Osteocyte (in vitro differentiated cells): ENCODE data around the gene CEP85L. TPM values are rescaled to one million over a fixed set of nuclear protein-coding genes. Genes with fewer than 3 reads are reported as not detected.

ENCODE experiments used
- DNase-seq: peaks from one replicate; pipeline ENCODE4 v3.0.0; 2021; ENCODE audit warnings: mixed read lengths; ENCODE audit not compliant: unreplicated experiment; ENCODE audit errors: extremely low spot score
- H3K27ac Mint-ChIP-seq: one replicate; pipeline ENCODE4 v1.8.0; 2021; ENCODE audit warnings: mild to moderate bottlenecking, mixed read lengths; ENCODE audit not compliant: unreplicated experiment
- H3K27me3 Mint-ChIP-seq: one replicate; pipeline ENCODE4 v1.8.0; 2021; ENCODE audit warnings: mixed read lengths; ENCODE audit not compliant: unreplicated experiment
- H3K36me3 Mint-ChIP-seq: one replicate; pipeline ENCODE4 v1.8.0; 2021; ENCODE audit warnings: mixed read lengths; ENCODE audit not compliant: unreplicated experiment
- H3K4me1 Mint-ChIP-seq: one replicate; pipeline ENCODE4 v1.8.0; 2021; ENCODE audit warnings: mixed read lengths; ENCODE audit not compliant: unreplicated experiment
- H3K4me3 Mint-ChIP-seq: one replicate; pipeline ENCODE4 v1.8.0; 2021; ENCODE audit warnings: mild to moderate bottlenecking, moderate library complexity, mixed read lengths; ENCODE audit not compliant: unreplicated experiment
- H3K9me3 Mint-ChIP-seq: one replicate; pipeline ENCODE4 v1.8.0; 2021; ENCODE audit warnings: mixed read lengths; ENCODE audit not compliant: unreplicated experiment
- CTCF ChIP-seq: fragments of 200-600 bp; sonication (generic); IDR thresholded peaks from 2 replicates; pipeline ENCODE4 v1.5.0; 2021; ENCODE audit warnings: antibody characterized with exemption, mild to moderate bottlenecking, moderate library complexity
- long read RNA-seq: library from polyadenylated mRNA; unstranded; transcript quantifications from one replicate; pipeline ENCODE4 v2.0.0, GENCODE V29; 2021
- total RNA-seq: library from RNA; stranded (reverse); gene quantifications from 2 replicates; pipeline ENCODE4 v1.2.1, GENCODE V29; 2021

CEP85L gene
- 10.4 and 10.6 TPM in 2 replicates for total RNA-seq
- long read RNA-seq, full-length matches to known transcripts = 6 of 34 reads
- long read RNA-seq, partial matches to known transcripts = 23 of 34 reads
- long read RNA-seq, other reads (novel, unspliced or antisense) = 5 of 34 reads

- Mint-ChIP-seq H3K36me3 (no peaks in the 10 kb centered on the region), H3K27me3 (peaks cover 4% of the 10 kb centered on the region)
Observed at GRCh38 chr6:118651282-118652050, at the start of gene CEP85L. CEP85L (minus strand) TSS chr6:118651591; CDS start chr6:118651269, 322 bp downstream.

GRCh38 chr6:118700531-118700930 lies 49.1 kb upstream of the CEP85L start:
- TF ChIP-seq CTCF = no peak
- no peaks in the 10 kb centered on the region for H3K27me3 Mint-ChIP-seq
- H3K27ac Mint-ChIP-seq = no peak overlapping the region
- no peak overlapping the region for H3K4me3 Mint-ChIP-seq
- no peak for DNase-seq
- no peaks in the 10 kb centered on the region for H3K9me3 Mint-ChIP-seq
- H3K4me1 Mint-ChIP-seq = peaks cover 12% of the 10 kb centered on the region
- H3K36me3 Mint-ChIP-seq = no peaks in the 10 kb centered on the region

More at GRCh38 chr6:118651282-118652050, at the start of gene CEP85L:
- peak within 1 kb of the TSS; percentile 83 for H3K27ac Mint-ChIP-seq
- peaks cover 18% of the 10 kb centered on the region for H3K4me1 Mint-ChIP-seq
- no peaks in the 10 kb centered on the region for H3K9me3 Mint-ChIP-seq
- peak within 1 kb of the TSS; percentile 84 for H3K4me3 Mint-ChIP-seq
- no peak for TF ChIP-seq CTCF
- peak; percentile 96 for DNase-seq

- Mint-ChIP-seq H3K27me3 (no peaks in the 10 kb centered on the region), H3K4me3 (no peak overlapping the region), H3K9me3 (peaks cover 6% of the 10 kb centered on the region), H3K36me3 (no peaks in the 10 kb centered on the region), H3K27ac (no peak overlapping the region), H3K4me1 (no peaks in the 10 kb centered on the region)
- TF ChIP-seq CTCF = no peak
- DNase-seq = no peak
Observed at GRCh38 chr6:118697554-118697953, 46.2 kb upstream of the CEP85L start.

- Mint-ChIP-seq H3K27me3 (no peaks in the 10 kb centered on the region), H3K36me3 (no peaks in the 10 kb centered on the region), H3K27ac (no peak overlapping the region), H3K4me1 (no peaks in the 10 kb centered on the region), H3K4me3 (no peak overlapping the region), H3K9me3 (peaks cover 6% of the 10 kb centered on the region)
- no peak for TF ChIP-seq CTCF
- DNase-seq = no peak
Observed at GRCh38 chr6:118696271-118696670, 44.9 kb upstream of the CEP85L start.

- Mint-ChIP-seq H3K27me3 (no peaks in the 10 kb centered on the region), H3K4me1 (no peaks in the 10 kb centered on the region), H3K36me3 (no peaks in the 10 kb centered on the region), H3K9me3 (peaks cover 6% of the 10 kb centered on the region), H3K27ac (no peak overlapping the region), H3K4me3 (no peak overlapping the region)
- no peak for TF ChIP-seq CTCF
- no peak for DNase-seq
Observed at GRCh38 chr6:118693562-118693961, 42.2 kb upstream of the CEP85L start.
